ENCODE data around the gene SVOP.

Gene SVOP

GRCh38 chr12:108890208-108890607 lies 130.7 kb downstream of the SVOP start:
- H3K4me3 ChIP-seq (ENCODE audit: low read depth, low read length) = no peak overlapping the region
- DNase-seq (ENCODE audit: low read depth) = no peak
- in situ Hi-C loops (cut with HindIII; ENCODE audit: low sequenced_read_pairs) = no loop called here
- no peak for TF ChIP-seq CTCF (IDR thresholded peaks at IDR 0.05; ENCODE audit: low read depth, low read length, missing control alignments)

- no peak overlapping the region for H3K4me3 ChIP-seq (ENCODE audit: low read depth, low read length)
- TF ChIP-seq CTCF (IDR thresholded peaks at IDR 0.05; ENCODE audit: low read depth, low read length, missing control alignments) = no peak
- in situ Hi-C loops (cut with HindIII; ENCODE audit: low sequenced_read_pairs) = no loop called here
- DNase-seq (ENCODE audit: low read depth) = no peak
Observed at GRCh38 chr12:108888031-108888430, 132.8 kb downstream of the SVOP start.

- H3K4me3 ChIP-seq (ENCODE audit: low read depth, low read length) = no peak overlapping the region
- in situ Hi-C loops (cut with HindIII; ENCODE audit: low sequenced_read_pairs) = no loop called here
- no peak for DNase-seq (ENCODE audit: low read depth)
- no peak for TF ChIP-seq CTCF (IDR thresholded peaks at IDR 0.05; ENCODE audit: low read depth, low read length, missing control alignments)
Observed at GRCh38 chr12:108886873-108887629, 133.8 kb downstream of the SVOP start.

- in situ Hi-C loops (cut with HindIII; ENCODE audit: low sequenced_read_pairs) = no loop called here
- peak; percentile 35 for TF ChIP-seq CTCF (IDR thresholded peaks at IDR 0.05; ENCODE audit: low read depth, low read length, missing control alignments)
- DNase-seq (ENCODE audit: low read depth) = no peak
- H3K4me3 ChIP-seq (ENCODE audit: low read depth, low read length) = no peak overlapping the region
Observed at GRCh38 chr12:108884116-108885012, 136.5 kb downstream of the SVOP start.

- DNase-seq (ENCODE audit: low read depth) = no peak
- in situ Hi-C loops (cut with HindIII; ENCODE audit: low sequenced_read_pairs) = no loop called here
- no peak overlapping the region for H3K4me3 ChIP-seq (ENCODE audit: low read depth, low read length)
- TF ChIP-seq CTCF (IDR thresholded peaks at IDR 0.05; ENCODE audit: low read depth, low read length, missing control alignments) = no peak
Observed at GRCh38 chr12:108881953-108882352, 138.9 kb downstream of the SVOP start.

GRCh38 chr12:108879615-108880254 lies 141.1 kb downstream of the SVOP start, which contains the start of gene DAO:
TSS of gene DAO (plus strand) at chr12:108880092. CDS start at chr12:108885007, 4,915 bp downstream.
- in situ Hi-C loops (cut with HindIII; ENCODE audit: low sequenced_read_pairs) = no loop called here
- H3K4me3 ChIP-seq (ENCODE audit: low read depth, low read length) = no peak within 1 kb of the TSS
- no peak for DNase-seq (ENCODE audit: low read depth)
- TF ChIP-seq CTCF (IDR thresholded peaks at IDR 0.05; ENCODE audit: low read depth, low read length, missing control alignments) = no peak

All from astrocyte of the cerebellum (primary cell).